Chondrocyte (in vitro differentiated cells): Measurements from ENCODE around the gene CACNB2. TPM values are rescaled to one million over a fixed set of nuclear protein-coding genes. Genes with fewer than 3 reads are reported as not detected.
"Not testable (repeated sequence)": the region's sequence is repeated elsewhere in the genome, so short reads cannot be mapped to it uniquely, and the experiment has no call there.

Experiments
- DNase-seq: peaks from one replicate; pipeline ENCODE4 v3.0.0; 2021; ENCODE audit warnings: mixed read lengths, low spot score
- H3K27ac Mint-ChIP-seq: one replicate; pipeline ENCODE4 v1.8.0; 2021; ENCODE audit warnings: mild to moderate bottlenecking, moderate library complexity, mixed read lengths; ENCODE audit not compliant: unreplicated experiment
- H3K27me3 Mint-ChIP-seq: 2 replicates; pipeline ENCODE4 v1.8.0; 2021; ENCODE audit warnings: low read depth, mixed read lengths
- H3K36me3 Mint-ChIP-seq: 2 replicates; pipeline ENCODE4 v1.8.0; 2021; ENCODE audit warnings: low read depth, mixed read lengths
- H3K4me1 Mint-ChIP-seq: 2 replicates; pipeline ENCODE4 v1.8.0; 2021; ENCODE audit warnings: low read depth, mild to moderate bottlenecking, mixed read lengths
- H3K4me3 Mint-ChIP-seq: one replicate; pipeline ENCODE4 v1.8.0; 2021; ENCODE audit warnings: mild to moderate bottlenecking, moderate library complexity, mixed read lengths; ENCODE audit not compliant: unreplicated experiment
- H3K9me3 Mint-ChIP-seq: 2 replicates; pipeline ENCODE4 v1.8.0; 2021; ENCODE audit warnings: low read depth, mixed read lengths
- CTCF ChIP-seq: fragments of 200-600 bp; sonication (generic); IDR thresholded peaks from 2 replicates; pipeline ENCODE4 v1.5.0; 2021; ENCODE audit warnings: antibody characterized with exemption, mild to moderate bottlenecking, moderate library complexity
- total RNA-seq: library from RNA; stranded (reverse); gene quantifications from 3 replicates; pipeline ENCODE4 v1.2.1, GENCODE V29; 2021

CACNB2 gene
- total RNA-seq, 1 donor from 2014 or later, result 0.25 TPM

- DNase-seq, result no peak
- no peaks in the 10 kb centered on the region for H3K36me3 Mint-ChIP-seq
- peaks cover 2% of the 10 kb centered on the region for H3K27me3 Mint-ChIP-seq
- no peak for TF ChIP-seq CTCF
- H3K4me3 Mint-ChIP-seq, result no peak overlapping the region
- no peaks in the 10 kb centered on the region for H3K9me3 Mint-ChIP-seq
- no peak overlapping the region for H3K27ac Mint-ChIP-seq
- H3K4me1 Mint-ChIP-seq, result no peaks in the 10 kb centered on the region
These were observed 298.3 kb downstream of the CACNB2 start for GRCh38 chr10:18438361-18439126.

- no peak for TF ChIP-seq CTCF
- Mint-ChIP-seq H3K27me3 (peaks cover 2% of the 10 kb centered on the region), H3K27ac (no peak overlapping the region), H3K36me3 (no peaks in the 10 kb centered on the region), H3K4me1 (no peaks in the 10 kb centered on the region), H3K9me3 (no peaks in the 10 kb centered on the region), H3K4me3 (no peak overlapping the region)
- DNase-seq, result no peak
These were observed 299.4 kb downstream of the CACNB2 start for GRCh38 chr10:18439601-18440000.

- not testable (repeated sequence) for H3K27ac Mint-ChIP-seq, H3K4me3 Mint-ChIP-seq, H3K4me1 Mint-ChIP-seq, H3K36me3 Mint-ChIP-seq, H3K9me3 Mint-ChIP-seq, DNase-seq
- peaks cover 11% of the 10 kb centered on the region for H3K27me3 Mint-ChIP-seq
These were observed 305.4 kb downstream of the CACNB2 start for GRCh38 chr10:18445635-18446034.

GRCh38 chr10:18446205-18446604 is 306.0 kb downstream of the CACNB2 start:
- DNase-seq, result no peak
- Mint-ChIP-seq H3K4me3 (no peak overlapping the region), H3K4me1 (no peaks in the 10 kb centered on the region), H3K27ac (no peak overlapping the region), H3K9me3 (no peaks in the 10 kb centered on the region), H3K27me3 (peaks cover 11% of the 10 kb centered on the region), H3K36me3 (no peaks in the 10 kb centered on the region)
- no peak for TF ChIP-seq CTCF

GRCh38 chr10:18449611-18450026 is 309.4 kb downstream of the CACNB2 start:
- DNase-seq, result no peak
- H3K27ac Mint-ChIP-seq, result no peak overlapping the region
- H3K27me3 Mint-ChIP-seq, result peaks cover 12% of the 10 kb centered on the region
- no peak for TF ChIP-seq CTCF
- H3K9me3 Mint-ChIP-seq, result no peaks in the 10 kb centered on the region
- no peak overlapping the region for H3K4me3 Mint-ChIP-seq
- H3K4me1 Mint-ChIP-seq, result no peaks in the 10 kb centered on the region
- no peaks in the 10 kb centered on the region for H3K36me3 Mint-ChIP-seq

GRCh38 chr10:18450298-18450697 is 310.1 kb downstream of the CACNB2 start:
- H3K27ac Mint-ChIP-seq, result no peak overlapping the region
- no peak overlapping the region for H3K4me3 Mint-ChIP-seq
- H3K27me3 Mint-ChIP-seq, result peaks cover 12% of the 10 kb centered on the region
- no peaks in the 10 kb centered on the region for H3K4me1 Mint-ChIP-seq
- TF ChIP-seq CTCF, result no peak
- no peak for DNase-seq
- no peaks in the 10 kb centered on the region for H3K36me3 Mint-ChIP-seq
- H3K9me3 Mint-ChIP-seq, result no peaks in the 10 kb centered on the region
